ENCODE measurements around the gene YLPM1.

Gene YLPM1

GRCh38 chr14:74794947-74795346 is 31.8 kb downstream of the YLPM1 start:
- Histone ChIP-seq H3K4me3 (ENCODE audit: low read depth in 1 of 2, low read length in 2 of 2) (no peak overlapping the region), H3K9me3 (ENCODE audit: low read length) (no peaks in the 10 kb centered on the region), H3K36me3 (ENCODE audit: insufficient read depth, low read length) (peaks cover 32% of the 10 kb centered on the region)

GRCh38 chr14:74799765-74800164 is 36.6 kb downstream of the YLPM1 start:
- H3K36me3 ChIP-seq (ENCODE audit: insufficient read depth, low read length) = peaks cover 38% of the 10 kb centered on the region

More at GRCh38 chr14:74794947-74795346, 31.8 kb downstream of the YLPM1 start:
- H3K4me1 ChIP-seq (ENCODE audit: insufficient read depth, low read length) = peaks cover 18% of the 10 kb centered on the region
- H3K27me3 ChIP-seq (ENCODE audit: control insufficient read depth in 1 of 2, insufficient read depth in 2 of 2, low read length in 2 of 2) = no peaks in the 10 kb centered on the region
- no peak overlapping the region for H3K27ac ChIP-seq (ENCODE audit: low read depth, low read length)
- no peak overlapping the region for H3K9ac ChIP-seq (ENCODE audit: low read length)

GRCh38 chr14:74800780-74801179 is 37.7 kb downstream of the YLPM1 start:
- H3K36me3 ChIP-seq (ENCODE audit: insufficient read depth, low read length) = peaks cover 38% of the 10 kb centered on the region
- no peak overlapping the region for H3K4me3 ChIP-seq (ENCODE audit: low read depth in 1 of 2, low read length in 2 of 2)
- no peak overlapping the region for H3K27ac ChIP-seq (ENCODE audit: low read depth, low read length)
- H3K9me3 ChIP-seq (ENCODE audit: low read length) = no peaks in the 10 kb centered on the region
- no peaks in the 10 kb centered on the region for H3K27me3 ChIP-seq (ENCODE audit: control insufficient read depth in 1 of 2, insufficient read depth in 2 of 2, low read length in 2 of 2)
- no peak overlapping the region for H3K9ac ChIP-seq (ENCODE audit: low read length)
- no peaks in the 10 kb centered on the region for H3K4me1 ChIP-seq (ENCODE audit: insufficient read depth, low read length)

More at GRCh38 chr14:74799765-74800164, 36.6 kb downstream of the YLPM1 start:
- Histone ChIP-seq H3K4me3 (ENCODE audit: low read depth in 1 of 2, low read length in 2 of 2) (no peak overlapping the region), H3K4me1 (ENCODE audit: insufficient read depth, low read length) (no peaks in the 10 kb centered on the region), H3K9ac (ENCODE audit: low read length) (no peak overlapping the region), H3K27ac (ENCODE audit: low read depth, low read length) (no peak overlapping the region), H3K27me3 (ENCODE audit: control insufficient read depth in 1 of 2, insufficient read depth in 2 of 2, low read length in 2 of 2) (no peaks in the 10 kb centered on the region), H3K9me3 (ENCODE audit: low read length) (no peaks in the 10 kb centered on the region)

- Histone ChIP-seq H3K36me3 (ENCODE audit: insufficient read depth, low read length) (peaks cover 34% of the 10 kb centered on the region), H3K27me3 (ENCODE audit: control insufficient read depth in 1 of 2, insufficient read depth in 2 of 2, low read length in 2 of 2) (no peaks in the 10 kb centered on the region), H3K9me3 (ENCODE audit: low read length) (no peaks in the 10 kb centered on the region), H3K27ac (ENCODE audit: low read depth, low read length) (no peak overlapping the region), H3K9ac (ENCODE audit: low read length) (no peak overlapping the region), H3K4me1 (ENCODE audit: insufficient read depth, low read length) (no peaks in the 10 kb centered on the region), H3K4me3 (ENCODE audit: low read depth in 1 of 2, low read length in 2 of 2) (no peak overlapping the region)
Observed at GRCh38 chr14:74801396-74801795, 38.3 kb downstream of the YLPM1 start.

- H3K27me3 ChIP-seq (ENCODE audit: control insufficient read depth in 1 of 2, insufficient read depth in 2 of 2, low read length in 2 of 2) = no peaks in the 10 kb centered on the region
Observed at GRCh38 chr14:74804219-74804825, 41.2 kb downstream of the YLPM1 start.

GRCh38 chr14:74807853-74808545 is 44.9 kb downstream of the YLPM1 start:
- Histone ChIP-seq H3K27ac (ENCODE audit: low read depth, low read length) (no peak overlapping the region), H3K4me3 (ENCODE audit: low read depth in 1 of 2, low read length in 2 of 2) (no peak overlapping the region), H3K4me1 (ENCODE audit: insufficient read depth, low read length) (no peaks in the 10 kb centered on the region), H3K9ac (ENCODE audit: low read length) (no peak overlapping the region), H3K27me3 (ENCODE audit: control insufficient read depth in 1 of 2, insufficient read depth in 2 of 2, low read length in 2 of 2) (no peaks in the 10 kb centered on the region), H3K9me3 (ENCODE audit: low read length) (no peaks in the 10 kb centered on the region), H3K36me3 (ENCODE audit: insufficient read depth, low read length) (peaks cover 39% of the 10 kb centered on the region)

More at GRCh38 chr14:74804219-74804825, 41.2 kb downstream of the YLPM1 start:
- Histone ChIP-seq H3K9ac (ENCODE audit: low read length) (no peak overlapping the region), H3K9me3 (ENCODE audit: low read length) (no peaks in the 10 kb centered on the region), H3K36me3 (ENCODE audit: insufficient read depth, low read length) (peaks cover 15% of the 10 kb centered on the region), H3K4me3 (ENCODE audit: low read depth in 1 of 2, low read length in 2 of 2) (no peak overlapping the region), H3K27ac (ENCODE audit: low read depth, low read length) (no peak overlapping the region), H3K4me1 (ENCODE audit: insufficient read depth, low read length) (no peaks in the 10 kb centered on the region)

- Histone ChIP-seq H3K36me3 (ENCODE audit: insufficient read depth, low read length) (peaks cover 54% of the 10 kb centered on the region), H3K4me3 (ENCODE audit: low read depth in 1 of 2, low read length in 2 of 2) (no peak overlapping the region), H3K9me3 (ENCODE audit: low read length) (no peaks in the 10 kb centered on the region), H3K4me1 (ENCODE audit: insufficient read depth, low read length) (no peaks in the 10 kb centered on the region), H3K9ac (ENCODE audit: low read length) (no peak overlapping the region), H3K27me3 (ENCODE audit: control insufficient read depth in 1 of 2, insufficient read depth in 2 of 2, low read length in 2 of 2) (no peaks in the 10 kb centered on the region), H3K27ac (ENCODE audit: low read depth, low read length) (no peak overlapping the region)
Observed at GRCh38 chr14:74816124-74816523, 53.0 kb downstream of the YLPM1 start.

- Histone ChIP-seq H3K27ac (ENCODE audit: low read depth, low read length) (no peak overlapping the region), H3K36me3 (ENCODE audit: insufficient read depth, low read length) (peaks cover 48% of the 10 kb centered on the region)
Observed at GRCh38 chr14:74820288-74820687, 57.2 kb downstream of the YLPM1 start.

GRCh38 chr14:74821267-74821915 is 58.3 kb downstream of the YLPM1 start:
- Histone ChIP-seq H3K27me3 (ENCODE audit: control insufficient read depth in 1 of 2, insufficient read depth in 2 of 2, low read length in 2 of 2) (no peaks in the 10 kb centered on the region), H3K9me3 (ENCODE audit: low read length) (no peaks in the 10 kb centered on the region), H3K36me3 (ENCODE audit: insufficient read depth, low read length) (peaks cover 44% of the 10 kb centered on the region), H3K27ac (ENCODE audit: low read depth, low read length) (no peak overlapping the region), H3K4me3 (ENCODE audit: low read depth in 1 of 2, low read length in 2 of 2) (no peak overlapping the region), H3K9ac (ENCODE audit: low read length) (no peak overlapping the region), H3K4me1 (ENCODE audit: insufficient read depth, low read length) (no peaks in the 10 kb centered on the region)

More at GRCh38 chr14:74820288-74820687, 57.2 kb downstream of the YLPM1 start:
- Histone ChIP-seq H3K4me1 (ENCODE audit: insufficient read depth, low read length) (no peaks in the 10 kb centered on the region), H3K27me3 (ENCODE audit: control insufficient read depth in 1 of 2, insufficient read depth in 2 of 2, low read length in 2 of 2) (no peaks in the 10 kb centered on the region), H3K9me3 (ENCODE audit: low read length) (no peaks in the 10 kb centered on the region), H3K4me3 (ENCODE audit: low read depth in 1 of 2, low read length in 2 of 2) (no peak overlapping the region), H3K9ac (ENCODE audit: low read length) (no peak overlapping the region)

- Histone ChIP-seq H3K4me1 (ENCODE audit: insufficient read depth, low read length) (no peaks in the 10 kb centered on the region), H3K27ac (ENCODE audit: low read depth, low read length) (no peak overlapping the region), H3K9ac (ENCODE audit: low read length) (no peak overlapping the region), H3K27me3 (ENCODE audit: control insufficient read depth in 1 of 2, insufficient read depth in 2 of 2, low read length in 2 of 2) (no peaks in the 10 kb centered on the region), H3K9me3 (ENCODE audit: low read length) (no peaks in the 10 kb centered on the region), H3K36me3 (ENCODE audit: insufficient read depth, low read length) (peaks cover 23% of the 10 kb centered on the region), H3K4me3 (ENCODE audit: low read depth in 1 of 2, low read length in 2 of 2) (no peak overlapping the region)
Observed at GRCh38 chr14:74824997-74825396, 61.9 kb downstream of the YLPM1 start.

GRCh38 chr14:74826574-74826973 is 63.5 kb downstream of the YLPM1 start:
- no peak overlapping the region for H3K4me3 ChIP-seq (ENCODE audit: low read depth in 1 of 2, low read length in 2 of 2)
- H3K9ac ChIP-seq (ENCODE audit: low read length) = no peak overlapping the region
- H3K36me3 ChIP-seq (ENCODE audit: insufficient read depth, low read length) = peaks cover 24% of the 10 kb centered on the region

More at GRCh38 chr14:74826574-74826973, 63.5 kb downstream of the YLPM1 start:
- Histone ChIP-seq H3K9me3 (ENCODE audit: low read length) (no peaks in the 10 kb centered on the region), H3K27ac (ENCODE audit: low read depth, low read length) (no peak overlapping the region), H3K27me3 (ENCODE audit: control insufficient read depth in 1 of 2, insufficient read depth in 2 of 2, low read length in 2 of 2) (no peaks in the 10 kb centered on the region), H3K4me1 (ENCODE audit: insufficient read depth, low read length) (no peaks in the 10 kb centered on the region)
